Measurements from ENCODE around the gene TAC3. TPM values are rescaled to one million over a fixed set of nuclear protein-coding genes. Genes with fewer than 3 reads are reported as not detected.

TAC3 gene
- total RNA-seq, 3 donors from 2014 or later (not counting 1 experiment from before 2014, with no cell fraction given), result not detected

- H3K9me3 ChIP-seq (ENCODE audit: control insufficient read depth, insufficient read depth, low read length), result no peaks in the 10 kb centered on the region
- H3K4me3 ChIP-seq (ENCODE audit: low read length), result no peak overlapping the region
- H3K4me1 Mint-ChIP-seq, result peaks cover 31 to 36% of the 10 kb centered on the region in 2 donors
- no peak overlapping the region for H3K27ac ChIP-seq (ENCODE audit: low read length)
- intact Hi-C loops (cut with micrococcal nuclease), result no loop called here
- H3K27ac Mint-ChIP-seq, result no peak overlapping the region
- ATAC-seq, result no peak
- H3K4me3 Mint-ChIP-seq, result no peak overlapping the region
- H3K9me3 Mint-ChIP-seq, result no peaks in the 10 kb centered on the region
- H3K27me3 ChIP-seq (ENCODE audit: control insufficient read depth, insufficient read depth, low read length), result no peaks in the 10 kb centered on the region
- no peak for TF ChIP-seq CTCF (IDR thresholded peaks at IDR 0.05)
- no CpG with 5 or more reads among the region's 1 CpG for WGBS (ENCODE audit: insufficient coverage)
- peaks cover 31% of the 10 kb centered on the region for H3K4me1 ChIP-seq (ENCODE audit: control insufficient read depth, insufficient read depth, low read length)
- H3K36me3 Mint-ChIP-seq, result no peaks in the 10 kb centered on the region
- no peaks in the 10 kb centered on the region for H3K36me3 ChIP-seq (ENCODE audit: control insufficient read depth, insufficient read depth, low read length)
- peaks cover 25 to 45% of the 10 kb centered on the region in 2 donors for H3K27me3 Mint-ChIP-seq (ENCODE audit: low read depth in 2 of 2)
- no peak for DNase-seq
These were observed 34.7 kb upstream of the TAC3 start for GRCh38 chr12:57051011-57051410.

- ATAC-seq (no peak), DNase-seq (no peak)
- no peak within 1 kb of the TSS for H3K4me3 ChIP-seq (ENCODE audit: low read length)
- H3K9me3 ChIP-seq (ENCODE audit: control insufficient read depth, insufficient read depth, low read length), result no peaks in the 10 kb centered on the region
- H3K4me1 ChIP-seq (ENCODE audit: control insufficient read depth, insufficient read depth, low read length), result peaks cover 31% of the 10 kb centered on the region
- no peak within 1 kb of the TSS for H3K27ac ChIP-seq (ENCODE audit: low read length)
- no peaks in the 10 kb centered on the region for H3K36me3 ChIP-seq (ENCODE audit: control insufficient read depth, insufficient read depth, low read length)
- peaks cover 2% of the 10 kb centered on the region for H3K27me3 ChIP-seq (ENCODE audit: control insufficient read depth, insufficient read depth, low read length)
- H3K4me1 Mint-ChIP-seq, result peaks cover 33 to 36% of the 10 kb centered on the region in 2 donors
- no peak for TF ChIP-seq CTCF (IDR thresholded peaks at IDR 0.05)
- H3K36me3 Mint-ChIP-seq, result no peaks in the 10 kb centered on the region
- H3K4me3 Mint-ChIP-seq, result no peak within 1 kb of the TSS
- peaks cover 35 to 57% of the 10 kb centered on the region in 2 donors for H3K27me3 Mint-ChIP-seq (ENCODE audit: low read depth in 2 of 2)
- WGBS (ENCODE audit: insufficient coverage), result 96% methylated on average over 2 of the region's 2 CpGs
- no peak within 1 kb of the TSS for H3K27ac Mint-ChIP-seq
- no peaks in the 10 kb centered on the region for H3K9me3 Mint-ChIP-seq
- intact Hi-C loops (cut with micrococcal nuclease), result no loop called here
These were observed 33.6 kb upstream of the TAC3 start, which contains the start of gene MYO1A for GRCh38 chr12:57049890-57050289. Gene MYO1A, minus strand, starts transcription at chr12:57050129. Its CDS starts 1,806 bp downstream, at chr12:57048323.

- WGBS (ENCODE audit: insufficient coverage), result 95% methylated on average over 4 of the region's 4 CpGs
- no peak for DNase-seq
These were observed 32.8 kb upstream of the TAC3 start for GRCh38 chr12:57049119-57049446.

More at GRCh38 chr12:57049119-57049446, 32.8 kb upstream of the TAC3 start:
- Mint-ChIP-seq H3K36me3 (no peaks in the 10 kb centered on the region), H3K4me1 (peaks cover 33 to 36% of the 10 kb centered on the region in 2 donors), H3K27ac (no peak overlapping the region), H3K4me3 (no peak overlapping the region), H3K9me3 (no peaks in the 10 kb centered on the region), H3K27me3 (ENCODE audit: low read depth in 2 of 2) (peaks cover 37 to 59% of the 10 kb centered on the region in 2 donors)
- no peaks in the 10 kb centered on the region for H3K36me3 ChIP-seq (ENCODE audit: control insufficient read depth, insufficient read depth, low read length)
- no peak for ATAC-seq
- H3K27me3 ChIP-seq (ENCODE audit: control insufficient read depth, insufficient read depth, low read length), result peaks cover 2% of the 10 kb centered on the region
- no peak overlapping the region for H3K27ac ChIP-seq (ENCODE audit: low read length)
- H3K4me3 ChIP-seq (ENCODE audit: low read length), result no peak overlapping the region
- peaks cover 31% of the 10 kb centered on the region for H3K4me1 ChIP-seq (ENCODE audit: control insufficient read depth, insufficient read depth, low read length)
- intact Hi-C loops (cut with micrococcal nuclease), result no loop called here
- no peaks in the 10 kb centered on the region for H3K9me3 ChIP-seq (ENCODE audit: control insufficient read depth, insufficient read depth, low read length)
- TF ChIP-seq CTCF (IDR thresholded peaks at IDR 0.05), result no peak
